Activated naive CD4-positive, alpha-beta T cell treated with anti-CD3 and anti-CD28 coated beads, Interleukin-2, amount 10 ng/mL, durations not matched to agents 7 days and 5 days (primary cell): ENCODE data around the gene FAIM.
"Not testable (repeated sequence)": the region's sequence is repeated elsewhere in the genome, so short reads cannot be mapped to it uniquely, and the experiment has no call there.

Source experiments
- CTCF ChIA-PET: fragments of 350-600 bp; sonication (Branson Sonifier 250); formaldehyde crosslinking; loops from one replicate; lab custom pipeline; 2021; ENCODE audit warnings: antibody characterized with exemption; lab: Charles Lee
- DNase-seq: peaks from one replicate; pipeline ENCODE4 v3.0.0-alpha.2; 2020
- H3K27ac Mint-ChIP-seq: one replicate; pipeline ENCODE4 v1.8.0; 2021; ENCODE audit warnings: mild to moderate bottlenecking, moderate library complexity, mixed read lengths
- H3K27me3 Mint-ChIP-seq: one replicate; pipeline ENCODE4 v1.8.0; 2021; ENCODE audit warnings: mild to moderate bottlenecking, mixed read lengths
- H3K36me3 Mint-ChIP-seq: one replicate; pipeline ENCODE4 v1.8.0; 2021; ENCODE audit warnings: mixed read lengths
- H3K4me1 Mint-ChIP-seq: one replicate; pipeline ENCODE4 v1.8.0; 2021; ENCODE audit warnings: mixed read lengths
- H3K4me3 Mint-ChIP-seq: one replicate; pipeline ENCODE4 v1.8.0; 2021; ENCODE audit warnings: mild to moderate bottlenecking, moderate library complexity, mixed read lengths
- H3K9me3 Mint-ChIP-seq: one replicate; pipeline ENCODE4 v1.8.0; 2021; ENCODE audit warnings: mixed read lengths

FAIM gene

GRCh38 chr3:138675393-138675792, 66.8 kb downstream of the FAIM start:
- Mint-ChIP-seq H3K27me3 (no peaks in the 10 kb centered on the region), H3K36me3 (peaks cover 31% of the 10 kb centered on the region), H3K4me3 (no peak overlapping the region), H3K27ac (no peak overlapping the region), H3K4me1 (no peaks in the 10 kb centered on the region), H3K9me3 (peaks cover 14% of the 10 kb centered on the region)
- CTCF ChIA-PET: no interaction called here
- DNase-seq: no peak

- CTCF ChIA-PET: interaction anchor here (2.2 kb wide), 1 partner anchor 245 kb away, joined by 7 read pairs; no protein-coding TSS in a partner anchor
- no peak overlapping the region for H3K27ac Mint-ChIP-seq
- DNase-seq: no peak
- no peaks in the 10 kb centered on the region for H3K4me1 Mint-ChIP-seq
- no peaks in the 10 kb centered on the region for H3K27me3 Mint-ChIP-seq
- H3K36me3 Mint-ChIP-seq: peaks cover 27% of the 10 kb centered on the region
- peaks cover 14% of the 10 kb centered on the region for H3K9me3 Mint-ChIP-seq
- H3K4me3 Mint-ChIP-seq: no peak overlapping the region
Observed at GRCh38 chr3:138678086-138678485, 69.5 kb downstream of the FAIM start.

GRCh38 chr3:138678874-138679392, 70.4 kb downstream of the FAIM start:
- CTCF ChIA-PET: interaction anchor here (0.7 to 2.2 kb wide), 2 partner anchors 70 to 245 kb away, joined by 3 to 7 read pairs; partner anchors contain the start of gene FAIM
- Mint-ChIP-seq H3K4me3 (no peak overlapping the region), H3K27me3 (no peaks in the 10 kb centered on the region), H3K4me1 (no peaks in the 10 kb centered on the region), H3K36me3 (peaks cover 20% of the 10 kb centered on the region), H3K27ac (no peak overlapping the region), H3K9me3 (peaks cover 14% of the 10 kb centered on the region)
- no peak for DNase-seq

GRCh38 chr3:138680974-138681373, 72.4 kb downstream of the FAIM start:
- CTCF ChIA-PET, H3K36me3 Mint-ChIP-seq, H3K9me3 Mint-ChIP-seq, H3K27ac Mint-ChIP-seq, H3K4me1 Mint-ChIP-seq, DNase-seq, H3K27me3 Mint-ChIP-seq, H3K4me3 Mint-ChIP-seq: not testable (repeated sequence)

- no peak for DNase-seq
- CTCF ChIA-PET: no interaction called here
- H3K4me3 Mint-ChIP-seq: no peak overlapping the region
- no peak overlapping the region for H3K27ac Mint-ChIP-seq
- peaks cover 2% of the 10 kb centered on the region for H3K36me3 Mint-ChIP-seq
- H3K4me1 Mint-ChIP-seq: peaks cover 1% of the 10 kb centered on the region
- peaks cover 1% of the 10 kb centered on the region for H3K9me3 Mint-ChIP-seq
- H3K27me3 Mint-ChIP-seq: no peaks in the 10 kb centered on the region
Observed at GRCh38 chr3:138681463-138682220, 73.1 kb downstream of the FAIM start.

- DNase-seq: no peak
- no peaks in the 10 kb centered on the region for H3K9me3 Mint-ChIP-seq
- no peak overlapping the region for H3K4me3 Mint-ChIP-seq
- H3K27me3 Mint-ChIP-seq: no peaks in the 10 kb centered on the region
- no peaks in the 10 kb centered on the region for H3K36me3 Mint-ChIP-seq
- no peak overlapping the region for H3K27ac Mint-ChIP-seq
- CTCF ChIA-PET: interaction anchor here (0.7 to 1.1 kb wide), 2 partner anchors 233 to 240 kb away, joined by 3 to 7 read pairs; no protein-coding TSS in a partner anchor
- H3K4me1 Mint-ChIP-seq: peaks cover 6% of the 10 kb centered on the region
Observed at GRCh38 chr3:138682648-138683047, 74.1 kb downstream of the FAIM start.
